ENCODE results near the gene C1QL1.
A peak's percentile ranks its signal among the peaks of the same experiment; 100 is the strongest.

Gene C1QL1

GRCh38 chr17:44912763-44913544 is 55.1 kb downstream of the C1QL1 start:
- DNase-seq = no peak

GRCh38 chr17:44911133-44912001 is 56.7 kb downstream of the C1QL1 start:
- DNase-seq = peak; percentile 30

GRCh38 chr17:44910231-44911106 is 57.6 kb downstream of the C1QL1 start:
- no peak for DNase-seq
